Natural killer cell (primary cell): ENCODE results near the gene DPEP2NB. TPM values are rescaled to one million over a fixed set of nuclear protein-coding genes. Genes with fewer than 3 reads are reported as not detected.
"Not testable (repeated sequence)": the region's sequence is repeated elsewhere in the genome, so short reads cannot be mapped to it uniquely, and the experiment has no call there.

ENCODE experiments used
- ATAC-seq, 3 donors: fragments of 150-1000 bp in 2 of 3; fragments of 200-7000 bp in 1 of 3; cut with Tn5 transposase; 1 replicate in 1 of 3; 2 replicates in 2 of 3; pipeline ENCODE4 v1.10.0; 2021; ENCODE audit warnings: mild to moderate bottlenecking in 2 of 3, moderate library complexity in 2 of 3
- DNase-seq, 2 donors: peaks; one replicate each; pipeline versions ENCODE4 v3.0.0 to v3.0.0-alpha.2; 2013 to 2021; ENCODE audit warnings: mixed read lengths in 1 of 2
- H3K27ac ChIP-seq: one replicate; pipeline ENCODE4 v1.5.1; 2013; ENCODE audit warnings: mild to moderate bottlenecking, low read length
- H3K27me3 ChIP-seq: one replicate; pipeline ENCODE4 v1.6.1; 2013; ENCODE audit warnings: low read length; ENCODE audit not compliant: control insufficient read depth, insufficient read depth
- H3K36me3 ChIP-seq: one replicate; pipeline ENCODE4 v1.6.1; 2013; ENCODE audit warnings: low read length; ENCODE audit not compliant: control insufficient read depth, insufficient read depth
- H3K4me1 ChIP-seq: one replicate; pipeline ENCODE4 v1.6.1; 2013; ENCODE audit warnings: low read length; ENCODE audit not compliant: control insufficient read depth, insufficient read depth
- H3K4me3 ChIP-seq: one replicate; pipeline ENCODE4 v1.5.1; 2013; ENCODE audit warnings: low read length
- H3K9me3 ChIP-seq: one replicate; pipeline ENCODE4 v1.6.1; 2013; ENCODE audit warnings: low read length; ENCODE audit not compliant: control insufficient read depth, insufficient read depth
- H3K27ac Mint-ChIP-seq, 2 donors: one replicate each; pipeline ENCODE4 v1.8.0; 2022; ENCODE audit warnings: mild to moderate bottlenecking in 2 of 2, mixed read lengths in 2 of 2, moderate library complexity in 1 of 2
- H3K27me3 Mint-ChIP-seq, 2 donors: one replicate each; pipeline ENCODE4 v1.8.0; 2022; ENCODE audit warnings: low read depth in 2 of 2, mixed read lengths in 2 of 2
- H3K36me3 Mint-ChIP-seq: one replicate; pipeline ENCODE4 v1.8.0; 2022; ENCODE audit warnings: mixed read lengths
- H3K4me1 Mint-ChIP-seq, 2 donors: one replicate each; pipeline ENCODE4 v1.8.0; 2022; ENCODE audit warnings: mixed read lengths in 2 of 2
- H3K4me3 Mint-ChIP-seq: one replicate; pipeline ENCODE4 v1.8.0; 2022; ENCODE audit warnings: mild to moderate bottlenecking, moderate library complexity, mixed read lengths
- H3K9me3 Mint-ChIP-seq, 2 donors: one replicate each; pipeline ENCODE4 v1.8.0; 2022; ENCODE audit warnings: mixed read lengths in 2 of 2
- WGBS: methylation state at CpG from one replicate; pipeline ENCODE4 v1.1.7; 2013; ENCODE audit warnings: missing lambda C conversion rate; ENCODE audit not compliant: insufficient coverage; 5-methylcytosine and 5-hydroxymethylcytosine counted together
- intact Hi-C: fragments of 100-400 bp; cut with micrococcal nuclease; formaldehyde crosslinking; loops from one replicate; pipeline ENCODE4 v1.14.2; 2022
- total RNA-seq, 4 donors: library from RNA; stranded (reverse); fragments of 120-200 nt in 1 of 4; gene quantifications; one replicate each; pipeline versions ENCODE4 v1.2.3 to v1.2.4, GENCODE V29; 2013 to 2022
- TF ChIP-seq, protein P1 (sequence below): fragments of 200-600 bp; IDR thresholded peaks from one replicate; pipeline ENCODE4 v1.8.0; 2022; ENCODE audit warnings: antibody characterized with exemption

DPEP2NB gene
- total RNA-seq, 3 donors from 2014 or later (not counting 1 experiment from before 2014, with no cell fraction given), result not detected

- no peaks in the 10 kb centered on the region for H3K27me3 ChIP-seq
- 95% methylated on average over 2 of the region's 2 CpGs for WGBS
- H3K27ac ChIP-seq, result no peak overlapping the region
- Mint-ChIP-seq H3K4me3 (no peak overlapping the region), H3K27ac (peak overlapping the region in 1 of 2 donors; percentile 61), H3K4me1 (peaks cover 34 to 36% of the 10 kb centered on the region in 2 donors), H3K36me3 (no peaks in the 10 kb centered on the region), H3K27me3 (no peaks in the 10 kb centered on the region), H3K9me3 (no peaks in the 10 kb centered on the region)
- no peaks in the 10 kb centered on the region for H3K9me3 ChIP-seq
- H3K36me3 ChIP-seq, result peaks cover 4% of the 10 kb centered on the region
- TF ChIP-seq, protein P1, sequence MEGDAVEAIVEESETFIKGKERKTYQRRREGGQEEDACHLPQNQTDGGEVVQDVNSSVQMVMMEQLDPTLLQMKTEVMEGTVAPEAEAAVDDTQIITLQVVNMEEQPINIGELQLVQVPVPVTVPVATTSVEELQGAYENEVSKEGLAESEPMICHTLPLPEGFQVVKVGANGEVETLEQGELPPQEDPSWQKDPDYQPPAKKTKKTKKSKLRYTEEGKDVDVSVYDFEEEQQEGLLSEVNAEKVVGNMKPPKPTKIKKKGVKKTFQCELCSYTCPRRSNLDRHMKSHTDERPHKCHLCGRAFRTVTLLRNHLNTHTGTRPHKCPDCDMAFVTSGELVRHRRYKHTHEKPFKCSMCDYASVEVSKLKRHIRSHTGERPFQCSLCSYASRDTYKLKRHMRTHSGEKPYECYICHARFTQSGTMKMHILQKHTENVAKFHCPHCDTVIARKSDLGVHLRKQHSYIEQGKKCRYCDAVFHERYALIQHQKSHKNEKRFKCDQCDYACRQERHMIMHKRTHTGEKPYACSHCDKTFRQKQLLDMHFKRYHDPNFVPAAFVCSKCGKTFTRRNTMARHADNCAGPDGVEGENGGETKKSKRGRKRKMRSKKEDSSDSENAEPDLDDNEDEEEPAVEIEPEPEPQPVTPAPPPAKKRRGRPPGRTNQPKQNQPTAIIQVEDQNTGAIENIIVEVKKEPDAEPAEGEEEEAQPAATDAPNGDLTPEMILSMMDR, result no peak
- no peak for ATAC-seq
- DNase-seq, result no peak
- intact Hi-C loops, result no loop called here
- H3K4me3 ChIP-seq, result no peak overlapping the region
- H3K4me1 ChIP-seq, result peaks cover 46% of the 10 kb centered on the region
These were observed 17.4 kb upstream of the DPEP2NB start for GRCh38 chr16:68033101-68033500.

- no peak overlapping the region for H3K4me3 ChIP-seq
- Mint-ChIP-seq H3K9me3 (no peaks in the 10 kb centered on the region), H3K4me1 (peaks cover 26 to 34% of the 10 kb centered on the region in 2 donors), H3K27ac (peak overlapping the region; percentile 61 to 87), H3K27me3 (no peaks in the 10 kb centered on the region), H3K36me3 (peaks cover 7% of the 10 kb centered on the region), H3K4me3 (peak overlapping the region; percentile 75)
- peak overlapping the region; percentile 40 for H3K27ac ChIP-seq
- DNase-seq (peak in 1 of 2 donors; percentile 20), ATAC-seq (peak; percentile 69 to 88 (median 84))
- peaks cover 39% of the 10 kb centered on the region for H3K4me1 ChIP-seq
- WGBS, result 40% methylated on average over 2 of the region's 2 CpGs
- no peaks in the 10 kb centered on the region for H3K27me3 ChIP-seq
- no peaks in the 10 kb centered on the region for H3K9me3 ChIP-seq
- H3K36me3 ChIP-seq, result peaks cover 7% of the 10 kb centered on the region
- intact Hi-C loops, result no loop called here
- TF ChIP-seq, protein P1, result no peak
These were observed 16.2 kb upstream of the DPEP2NB start for GRCh38 chr16:68031951-68032350.

- peaks cover 29% of the 10 kb centered on the region for H3K4me1 ChIP-seq
- ATAC-seq, H3K36me3 ChIP-seq, H3K4me3 Mint-ChIP-seq, H3K27ac ChIP-seq, H3K27me3 Mint-ChIP-seq, H3K9me3 Mint-ChIP-seq, DNase-seq, H3K9me3 ChIP-seq, H3K27ac Mint-ChIP-seq, H3K4me3 ChIP-seq, intact Hi-C loops, H3K27me3 ChIP-seq, H3K36me3 Mint-ChIP-seq: not testable (repeated sequence)
- peaks cover 21 to 25% of the 10 kb centered on the region in 2 donors for H3K4me1 Mint-ChIP-seq
- 95% methylated on average over 6 of the region's 6 CpGs for WGBS
These were observed 14.4 kb upstream of the DPEP2NB start for GRCh38 chr16:68030108-68030507.

GRCh38 chr16:68028996-68029395, 13.3 kb upstream of the DPEP2NB start:
- H3K4me3 Mint-ChIP-seq, result no peak overlapping the region
- TF ChIP-seq, protein P1, result no peak
- Histone ChIP-seq H3K9me3 (no peaks in the 10 kb centered on the region), H3K36me3 (peaks cover 7% of the 10 kb centered on the region), H3K4me1 (peaks cover 29% of the 10 kb centered on the region), H3K27ac (no peak overlapping the region), H3K27me3 (no peaks in the 10 kb centered on the region), H3K4me3 (no peak overlapping the region)
- H3K27me3 Mint-ChIP-seq, result no peaks in the 10 kb centered on the region
- DNase-seq (no peak), ATAC-seq (no peak)
- no peak overlapping the region for H3K27ac Mint-ChIP-seq
- intact Hi-C loops, result no loop called here
- H3K4me1 Mint-ChIP-seq, result peaks cover 21 to 26% of the 10 kb centered on the region in 2 donors
- H3K36me3 Mint-ChIP-seq, result peaks cover 7% of the 10 kb centered on the region
- WGBS, result 98% methylated on average over 3 of the region's 3 CpGs
- H3K9me3 Mint-ChIP-seq, result no peaks in the 10 kb centered on the region
